GM12878 (cell line): ENCODE data around the gene WNT9A.

Experiments used
- CHD2 ChIP-seq: IDR thresholded peaks from 2 replicates; pipeline ENCODE4 v1.6.1; 2011; ENCODE audit warnings: low read depth, low read length, improper control_type of control experiment, borderline replicate concordance
- NR2F1 ChIP-seq: fragments of 450-650 bp; conservative IDR thresholded peaks from 2 replicates; pipeline ENCODE4 v1.6.1; 2017; ENCODE audit warnings: mild to moderate bottlenecking
- POLR2A ChIP-seq: IDR thresholded peaks from 2 replicates; pipeline ENCODE4 v1.6.1; 2011; ENCODE audit warnings: low read depth, mild to moderate bottlenecking, low read length
- RAD21 ChIP-seq: IDR thresholded peaks from 2 replicates; pipeline ENCODE4 v1.6.1; 2011; ENCODE audit warnings: mild to moderate bottlenecking, low read depth, low read length, moderate library complexity; ENCODE audit not compliant: insufficient read depth
- TF ChIP-seq, protein P1 (sequence below): fragments of 450-650 bp; IDR thresholded peaks from 2 replicates; pipeline ENCODE4 v1.6.1; 2016; ENCODE audit warnings: mild to moderate bottlenecking, moderate library complexity, borderline replicate concordance

GRCh38 chr1:227896710-227897655 lies 50.7 kb downstream of the WNT9A start:
- TF ChIP-seq RAD21 (no peak), NR2F1 (no peak), CHD2 (no peak), POLR2A (no peak)
- TF ChIP-seq, protein P1, sequence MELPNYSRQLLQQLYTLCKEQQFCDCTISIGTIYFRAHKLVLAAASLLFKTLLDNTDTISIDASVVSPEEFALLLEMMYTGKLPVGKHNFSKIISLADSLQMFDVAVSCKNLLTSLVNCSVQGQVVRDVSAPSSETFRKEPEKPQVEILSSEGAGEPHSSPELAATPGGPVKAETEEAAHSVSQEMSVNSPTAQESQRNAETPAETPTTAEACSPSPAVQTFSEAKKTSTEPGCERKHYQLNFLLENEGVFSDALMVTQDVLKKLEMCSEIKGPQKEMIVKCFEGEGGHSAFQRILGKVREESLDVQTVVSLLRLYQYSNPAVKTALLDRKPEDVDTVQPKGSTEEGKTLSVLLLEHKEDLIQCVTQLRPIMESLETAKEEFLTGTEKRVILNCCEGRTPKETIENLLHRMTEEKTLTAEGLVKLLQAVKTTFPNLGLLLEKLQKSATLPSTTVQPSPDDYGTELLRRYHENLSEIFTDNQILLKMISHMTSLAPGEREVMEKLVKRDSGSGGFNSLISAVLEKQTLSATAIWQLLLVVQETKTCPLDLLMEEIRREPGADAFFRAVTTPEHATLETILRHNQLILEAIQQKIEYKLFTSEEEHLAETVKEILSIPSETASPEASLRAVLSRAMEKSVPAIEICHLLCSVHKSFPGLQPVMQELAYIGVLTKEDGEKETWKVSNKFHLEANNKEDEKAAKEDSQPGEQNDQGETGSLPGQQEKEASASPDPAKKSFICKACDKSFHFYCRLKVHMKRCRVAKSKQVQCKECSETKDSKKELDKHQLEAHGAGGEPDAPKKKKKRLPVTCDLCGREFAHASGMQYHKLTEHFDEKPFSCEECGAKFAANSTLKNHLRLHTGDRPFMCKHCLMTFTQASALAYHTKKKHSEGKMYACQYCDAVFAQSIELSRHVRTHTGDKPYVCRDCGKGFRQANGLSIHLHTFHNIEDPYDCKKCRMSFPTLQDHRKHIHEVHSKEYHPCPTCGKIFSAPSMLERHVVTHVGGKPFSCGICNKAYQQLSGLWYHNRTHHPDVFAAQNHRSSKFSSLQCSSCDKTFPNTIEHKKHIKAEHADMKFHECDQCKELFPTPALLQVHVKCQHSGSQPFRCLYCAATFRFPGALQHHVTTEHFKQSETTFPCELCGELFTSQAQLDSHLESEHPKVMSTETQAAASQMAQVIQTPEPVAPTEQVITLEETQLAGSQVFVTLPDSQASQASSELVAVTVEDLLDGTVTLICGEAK, result no peak
